ENCODE data around the gene CCDC154. TPM values are rescaled to one million over a fixed set of nuclear protein-coding genes. Genes with fewer than 3 reads are reported as not detected.
"Not testable (repeated sequence)": the region's sequence is repeated elsewhere in the genome, so short reads cannot be mapped to it uniquely, and the experiment has no call there.

CCDC154 gene
- total RNA-seq, 2 experiments from 2014 or later, result 0.85 to 1.1 TPM

GRCh38 chr16:1486551-1487390 lies 42.4 kb upstream of the CCDC154 start:
- POLR2A ChIA-PET, result no interaction called here
- CTCF ChIA-PET (ENCODE audit: unreplicated experiment), result no interaction called here
- Histone ChIP-seq H3K9me2 (ENCODE audit: insufficient read depth, low read length) (no peaks in the 10 kb centered on the region), H3K9me3 (ENCODE audit: low read length) (no peaks in the 10 kb centered on the region), H3K4me1 (ENCODE audit: insufficient read depth, low read length, poor library complexity, severe bottlenecking) (no peaks in the 10 kb centered on the region), H3K79me2 (ENCODE audit: insufficient read depth, low read depth, low read length) (no peaks in the 10 kb centered on the region), H3K27ac (ENCODE audit: low read depth, low read length, poor library complexity, severe bottlenecking) (no peak overlapping the region), H2AFZ (ENCODE audit: low read length) (no peak overlapping the region), H4K20me1 (ENCODE audit: insufficient read depth, low read length) (no peaks in the 10 kb centered on the region), H3K4me3 (ENCODE audit: low read depth, low read length, poor library complexity, severe bottlenecking) (no peak overlapping the region), H3K36me3 (ENCODE audit: insufficient read depth, low read length) (no peaks in the 10 kb centered on the region), H3K4me2 (ENCODE audit: low read length) (no peak overlapping the region)
- no TSS peak for BruUV-seq (replicated peaks)
- DNase-seq (ENCODE audit: low spot score), result no peak
- TF ChIP-seq EZH2phosphoT487 (IDR thresholded peaks at IDR 0.05; ENCODE audit: borderline replicate concordance, low read depth, low read length), result no peak
- intact Hi-C loops (cut with micrococcal nuclease; ENCODE audit: unreplicated experiment), result no loop called here

GRCh38 chr16:1485847-1486496 lies 41.6 kb upstream of the CCDC154 start:
- no peak overlapping the region for H2AFZ ChIP-seq (ENCODE audit: low read length)
- TF ChIP-seq EZH2phosphoT487 (IDR thresholded peaks at IDR 0.05; ENCODE audit: borderline replicate concordance, low read depth, low read length) (no peak), CTCF (conservative IDR thresholded peaks at IDR 0.05; ENCODE audit: low read length) (no peak)
- H3K79me2 ChIP-seq (ENCODE audit: insufficient read depth, low read depth, low read length), result no peaks in the 10 kb centered on the region
- no peaks in the 10 kb centered on the region for H3K36me3 ChIP-seq (ENCODE audit: insufficient read depth, low read length)
- H3K4me3 ChIP-seq (ENCODE audit: low read depth, low read length, poor library complexity, severe bottlenecking), result no peak overlapping the region
- ChIA-PET CTCF (ENCODE audit: unreplicated experiment) (no interaction called here), POLR2A (no interaction called here)
- BruUV-seq (replicated peaks), result no TSS peak
- no peak overlapping the region for H3K4me2 ChIP-seq (ENCODE audit: low read length)
- no peak overlapping the region for H3K27ac ChIP-seq (ENCODE audit: low read depth, low read length, poor library complexity, severe bottlenecking)
- intact Hi-C loops (cut with micrococcal nuclease; ENCODE audit: unreplicated experiment), result no loop called here
- H3K9me3 ChIP-seq (ENCODE audit: low read length), result no peaks in the 10 kb centered on the region
- H3K9me2 ChIP-seq (ENCODE audit: insufficient read depth, low read length), result no peaks in the 10 kb centered on the region
- H4K20me1 ChIP-seq (ENCODE audit: insufficient read depth, low read length), result no peaks in the 10 kb centered on the region
- no peak for DNase-seq (ENCODE audit: low spot score)
- H3K4me1 ChIP-seq (ENCODE audit: insufficient read depth, low read length, poor library complexity, severe bottlenecking), result no peaks in the 10 kb centered on the region

- no TSS peak for BruUV-seq (replicated peaks)
- no peak overlapping the region for H3K4me2 ChIP-seq (ENCODE audit: low read length)
Measured at GRCh38 chr16:1481906-1482835, 37.8 kb upstream of the CCDC154 start.

GRCh38 chr16:1478937-1479336 lies 34.6 kb upstream of the CCDC154 start:
- peaks cover 11% of the 10 kb centered on the region for H3K4me1 ChIP-seq (ENCODE audit: insufficient read depth, low read length, poor library complexity, severe bottlenecking)
- H2AFZ ChIP-seq (ENCODE audit: low read length); H3K27ac ChIP-seq (ENCODE audit: low read depth, low read length, poor library complexity, severe bottlenecking); H3K79me2 ChIP-seq (ENCODE audit: insufficient read depth, low read depth, low read length); H3K9me2 ChIP-seq (ENCODE audit: insufficient read depth, low read length); DNase-seq (ENCODE audit: low spot score); H3K9me3 ChIP-seq (ENCODE audit: low read length); CTCF ChIA-PET (ENCODE audit: unreplicated experiment); H4K20me1 ChIP-seq (ENCODE audit: insufficient read depth, low read length); BruUV-seq (replicated peaks); POLR2A ChIA-PET; H3K36me3 ChIP-seq (ENCODE audit: insufficient read depth, low read length); H3K4me3 ChIP-seq (ENCODE audit: low read depth, low read length, poor library complexity, severe bottlenecking); intact Hi-C loops (cut with micrococcal nuclease; ENCODE audit: unreplicated experiment); H3K4me2 ChIP-seq (ENCODE audit: low read length): not testable (repeated sequence)

More at GRCh38 chr16:1481906-1482835, 37.8 kb upstream of the CCDC154 start:
- no peaks in the 10 kb centered on the region for H3K79me2 ChIP-seq (ENCODE audit: insufficient read depth, low read depth, low read length)
- intact Hi-C loops (cut with micrococcal nuclease; ENCODE audit: unreplicated experiment), result no loop called here
- H3K9me2 ChIP-seq (ENCODE audit: insufficient read depth, low read length), result no peaks in the 10 kb centered on the region
- H4K20me1 ChIP-seq (ENCODE audit: insufficient read depth, low read length), result no peaks in the 10 kb centered on the region
- TF ChIP-seq EZH2phosphoT487 (IDR thresholded peaks at IDR 0.05; ENCODE audit: borderline replicate concordance, low read depth, low read length) (no peak), CTCF (conservative IDR thresholded peaks at IDR 0.05; ENCODE audit: low read length) (no peak)
- H3K4me3 ChIP-seq (ENCODE audit: low read depth, low read length, poor library complexity, severe bottlenecking), result no peak overlapping the region
- DNase-seq (ENCODE audit: low spot score), result no peak
- ChIA-PET CTCF (ENCODE audit: unreplicated experiment) (no interaction called here), POLR2A (no interaction called here)
- H3K4me1 ChIP-seq (ENCODE audit: insufficient read depth, low read length, poor library complexity, severe bottlenecking), result no peaks in the 10 kb centered on the region
- H2AFZ ChIP-seq (ENCODE audit: low read length), result no peak overlapping the region
- no peak overlapping the region for H3K27ac ChIP-seq (ENCODE audit: low read depth, low read length, poor library complexity, severe bottlenecking)
- no peaks in the 10 kb centered on the region for H3K9me3 ChIP-seq (ENCODE audit: low read length)
- H3K36me3 ChIP-seq (ENCODE audit: insufficient read depth, low read length), result no peaks in the 10 kb centered on the region
